Liver (tissue), 3 donors: ENCODE measurements around the gene SMAP2.

ENCODE experiments used
- EGR1 ChIP-seq, 2 donors: IDR thresholded peaks; 2 replicates each; pipeline ENCODE4 v1.6.1; 2016 to 2018; ENCODE audit warnings: antibody characterized with exemption in 2 of 2, low read depth in 2 of 2
- FOXA1 ChIP-seq: IDR thresholded peaks from 2 replicates; pipeline ENCODE4 v1.6.1; 2016; ENCODE audit warnings: antibody characterized with exemption
- GABPA ChIP-seq, 2 donors: IDR thresholded peaks in 1 of 2; conservative IDR thresholded peaks in 1 of 2; 2 replicates each; pipeline ENCODE4 v1.6.1; 2016; ENCODE audit warnings: antibody characterized with exemption in 2 of 2, mild to moderate bottlenecking in 1 of 2, moderate library complexity in 1 of 2
- NR2F2 ChIP-seq: IDR thresholded peaks from 2 replicates; pipeline ENCODE4 v1.6.1; 2016; ENCODE audit warnings: antibody characterized with exemption
- RAD21 ChIP-seq, 2 donors: IDR thresholded peaks; 2 replicates each; pipeline ENCODE4 v1.6.1; 2016; ENCODE audit warnings: antibody characterized with exemption in 2 of 2, mild to moderate bottlenecking in 2 of 2
- REST ChIP-seq: IDR thresholded peaks from 2 replicates; pipeline ENCODE4 v1.6.1; 2016; ENCODE audit warnings: antibody characterized with exemption, mild to moderate bottlenecking
- YY1 ChIP-seq: IDR thresholded peaks from 2 replicates; pipeline ENCODE4 v1.6.1; 2016; ENCODE audit warnings: antibody characterized with exemption, mild to moderate bottlenecking
- TF ChIP-seq, protein P1 (sequence below): fragments of 150-350 bp; IDR thresholded peaks from 2 replicates; pipeline ENCODE4 v1.5.1; 2017; ENCODE audit warnings: improper control_type of control experiment, low read depth, low read length; ENCODE audit not compliant: missing input control
- TF ChIP-seq, protein P2 (sequence below): IDR thresholded peaks from 2 replicates; pipeline ENCODE4 v1.6.1; 2016; ENCODE audit warnings: antibody characterized with exemption
- donor health status: healthy.
- donor health status: healthy.

- TF ChIP-seq, protein P1, sequence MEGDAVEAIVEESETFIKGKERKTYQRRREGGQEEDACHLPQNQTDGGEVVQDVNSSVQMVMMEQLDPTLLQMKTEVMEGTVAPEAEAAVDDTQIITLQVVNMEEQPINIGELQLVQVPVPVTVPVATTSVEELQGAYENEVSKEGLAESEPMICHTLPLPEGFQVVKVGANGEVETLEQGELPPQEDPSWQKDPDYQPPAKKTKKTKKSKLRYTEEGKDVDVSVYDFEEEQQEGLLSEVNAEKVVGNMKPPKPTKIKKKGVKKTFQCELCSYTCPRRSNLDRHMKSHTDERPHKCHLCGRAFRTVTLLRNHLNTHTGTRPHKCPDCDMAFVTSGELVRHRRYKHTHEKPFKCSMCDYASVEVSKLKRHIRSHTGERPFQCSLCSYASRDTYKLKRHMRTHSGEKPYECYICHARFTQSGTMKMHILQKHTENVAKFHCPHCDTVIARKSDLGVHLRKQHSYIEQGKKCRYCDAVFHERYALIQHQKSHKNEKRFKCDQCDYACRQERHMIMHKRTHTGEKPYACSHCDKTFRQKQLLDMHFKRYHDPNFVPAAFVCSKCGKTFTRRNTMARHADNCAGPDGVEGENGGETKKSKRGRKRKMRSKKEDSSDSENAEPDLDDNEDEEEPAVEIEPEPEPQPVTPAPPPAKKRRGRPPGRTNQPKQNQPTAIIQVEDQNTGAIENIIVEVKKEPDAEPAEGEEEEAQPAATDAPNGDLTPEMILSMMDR: no peak
- TF ChIP-seq REST: no peak
- TF ChIP-seq RAD21 (IDR thresholded peaks at IDR 0.05): no peak
- TF ChIP-seq, protein P2, sequence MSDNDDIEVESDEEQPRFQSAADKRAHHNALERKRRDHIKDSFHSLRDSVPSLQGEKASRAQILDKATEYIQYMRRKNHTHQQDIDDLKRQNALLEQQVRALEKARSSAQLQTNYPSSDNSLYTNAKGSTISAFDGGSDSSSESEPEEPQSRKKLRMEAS: no peak
- no peak for TF ChIP-seq YY1
- no peak for TF ChIP-seq GABPA (IDR thresholded peaks at IDR 0.05 in 1 of 2, conservative IDR thresholded peaks at IDR 0.05 in 1 of 2)
- TF ChIP-seq EGR1 (IDR thresholded peaks at IDR 0.05; ENCODE audit: low read depth in 2 of 2): no peak
- no peak for TF ChIP-seq NR2F2
- no peak for TF ChIP-seq FOXA1
Observed at GRCh38 chr1:40371707-40372258, 1.7 kb upstream of the SMAP2 start.
